NOMO-1 (cell line): ENCODE data around the gene SF3A1.
A peak's percentile ranks its signal among the peaks of the same experiment; 100 is the strongest.
"Not testable (repeated sequence)": the region's sequence is repeated elsewhere in the genome, so short reads cannot be mapped to it uniquely, and the experiment has no call there.

Experiments
- DNase-seq, 2 experiments: peaks; one replicate each; lab custom pipeline; 2025; ENCODE audit not compliant: unreplicated experiment in 2 of 2; lab: John Stamatoyannopoulos, UW

The SF3A1 gene

DNA sequence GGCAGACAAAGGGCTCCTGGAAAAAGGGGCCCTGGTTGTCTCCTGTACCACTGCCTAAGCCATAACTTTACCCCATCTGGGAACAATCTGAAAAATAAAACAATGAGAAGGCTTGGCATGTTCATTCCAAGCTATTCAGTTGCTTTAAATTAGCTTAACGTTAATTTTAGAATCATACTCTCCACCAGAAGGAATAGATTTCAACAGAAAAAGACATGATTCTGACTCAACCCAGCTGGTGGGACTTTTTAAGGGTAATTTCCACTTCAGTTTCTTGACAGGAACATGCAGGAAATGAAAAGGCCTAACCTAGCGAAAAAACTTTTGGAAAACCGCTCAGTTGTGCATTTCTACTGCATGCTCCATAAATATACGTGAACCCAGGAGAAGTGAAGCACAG is 7.9 kb downstream of the SF3A1 start:
- no peak for DNase-seq

DNA sequence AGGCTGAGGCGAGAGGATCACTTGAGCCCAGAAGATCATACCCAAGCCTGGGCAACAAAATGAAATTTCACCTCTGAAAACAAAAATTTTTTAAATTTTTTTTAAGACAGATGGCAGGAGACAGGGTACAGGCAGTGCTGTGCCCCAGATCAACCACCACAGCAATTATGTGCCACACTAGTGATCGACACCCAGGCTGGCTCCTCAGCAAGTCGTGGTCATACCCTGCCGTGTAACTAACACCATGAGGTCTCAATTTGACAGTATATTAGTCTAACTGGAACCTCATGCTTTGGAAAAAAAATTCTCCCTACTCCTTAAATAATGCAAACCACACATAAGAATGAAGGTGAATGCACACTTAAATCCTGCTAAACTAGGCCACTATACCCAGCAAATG is 8.3 kb downstream of the SF3A1 start:
- no peak for DNase-seq

- DNase-seq, result no peak
Observed at GRCh38 chr22:30347255-30347892, 9.3 kb downstream of the SF3A1 start.

DNA sequence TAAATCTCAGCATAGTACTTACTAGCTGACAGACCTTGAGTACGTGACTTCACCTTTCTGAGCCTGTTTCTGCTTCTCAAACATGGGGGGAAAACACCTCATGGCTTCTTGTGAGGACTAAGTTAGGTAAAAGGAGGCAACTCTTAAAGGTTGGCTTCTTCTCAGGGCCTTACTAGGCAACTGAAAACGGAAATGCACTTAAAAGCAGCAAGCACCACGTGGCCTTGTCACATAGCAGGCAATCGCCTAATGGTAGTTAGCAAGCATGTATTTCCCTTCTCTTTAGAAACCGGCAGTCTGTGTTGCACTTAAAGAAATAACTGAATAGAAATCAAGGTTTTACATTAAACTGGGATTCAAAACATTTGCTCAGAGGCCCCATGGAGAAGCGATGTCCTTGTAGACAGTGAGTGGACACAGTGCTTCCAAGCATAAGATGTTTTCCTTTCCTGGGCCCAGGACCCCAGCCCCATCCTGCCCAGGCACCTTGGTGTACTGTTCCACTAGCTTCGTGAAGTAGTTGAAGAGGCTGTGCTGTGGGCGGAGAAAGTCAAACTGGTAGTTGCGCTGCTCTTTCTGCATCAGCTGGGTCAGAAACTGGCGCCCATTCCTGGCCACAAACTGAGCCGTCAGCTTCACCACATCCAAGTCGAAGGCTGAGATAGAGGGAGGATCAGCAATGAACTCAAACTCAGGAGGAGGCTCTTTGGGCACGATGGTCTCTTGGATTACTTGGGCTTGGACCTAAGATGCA is 12.1 kb downstream of the SF3A1 start:
- DNase-seq, result no peak

DNA sequence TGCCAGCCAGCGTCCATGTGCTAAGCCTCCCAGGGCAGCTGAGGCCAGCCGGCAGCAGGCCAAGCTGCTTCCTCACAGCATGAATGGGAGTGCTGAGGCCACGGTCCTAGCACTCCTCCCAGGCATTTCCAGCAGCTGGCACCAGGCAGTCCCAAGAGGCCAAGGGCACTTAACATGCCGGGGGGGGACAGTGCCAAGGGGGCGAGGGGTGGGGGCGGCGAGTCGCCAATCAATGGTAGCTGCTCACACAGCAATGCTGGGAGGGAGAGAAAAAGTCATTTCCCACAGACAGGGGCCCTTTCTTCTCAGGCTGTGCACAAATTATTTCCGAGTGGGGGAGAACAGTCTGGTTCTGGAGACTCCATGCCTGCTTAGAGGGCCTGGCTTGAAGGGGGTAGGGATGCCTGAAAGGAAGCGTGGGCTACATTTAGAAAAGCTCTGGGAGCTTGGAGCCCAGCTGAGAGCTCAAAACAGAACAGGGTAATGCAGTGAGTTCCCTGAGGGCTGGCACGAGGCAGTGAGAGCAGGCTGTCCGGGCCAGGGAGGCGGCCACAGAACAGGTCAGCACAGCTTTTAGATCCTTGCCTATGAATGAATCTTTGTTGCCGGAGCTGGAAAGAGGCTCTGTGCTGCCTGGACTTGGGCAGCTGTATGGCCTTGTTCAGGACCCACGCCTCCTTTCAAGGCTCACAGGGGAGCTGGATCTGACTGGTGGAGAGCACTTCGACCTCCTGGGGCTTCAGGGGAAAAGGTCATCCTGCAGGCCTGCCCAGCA is 15.6 kb downstream of the SF3A1 start:
- DNase-seq, result no peak

GRCh38 chr22:30338802-30339201 is 17.9 kb downstream of the SF3A1 start:
- DNase-seq, result no peak

GRCh38 chr22:30338341-30338740 is 18.4 kb downstream of the SF3A1 start:
- not testable (repeated sequence) for DNase-seq

DNA sequence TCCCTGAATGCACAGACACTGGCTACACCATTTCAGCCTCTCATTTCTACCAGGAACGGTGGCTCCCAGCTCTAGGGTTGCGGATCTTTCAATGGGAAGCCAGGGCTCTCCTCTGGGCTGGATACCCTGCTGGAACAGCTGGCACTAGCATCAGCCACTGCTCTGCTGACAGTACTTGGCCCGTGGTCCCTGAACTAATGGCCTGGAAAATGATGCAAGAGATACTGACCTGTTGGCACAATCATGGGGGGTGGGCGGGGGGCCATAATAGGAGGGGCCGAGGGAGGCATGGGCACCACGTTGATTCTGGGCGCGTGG is 19.3 kb downstream of the SF3A1 start:
- no peak for DNase-seq

DNA sequence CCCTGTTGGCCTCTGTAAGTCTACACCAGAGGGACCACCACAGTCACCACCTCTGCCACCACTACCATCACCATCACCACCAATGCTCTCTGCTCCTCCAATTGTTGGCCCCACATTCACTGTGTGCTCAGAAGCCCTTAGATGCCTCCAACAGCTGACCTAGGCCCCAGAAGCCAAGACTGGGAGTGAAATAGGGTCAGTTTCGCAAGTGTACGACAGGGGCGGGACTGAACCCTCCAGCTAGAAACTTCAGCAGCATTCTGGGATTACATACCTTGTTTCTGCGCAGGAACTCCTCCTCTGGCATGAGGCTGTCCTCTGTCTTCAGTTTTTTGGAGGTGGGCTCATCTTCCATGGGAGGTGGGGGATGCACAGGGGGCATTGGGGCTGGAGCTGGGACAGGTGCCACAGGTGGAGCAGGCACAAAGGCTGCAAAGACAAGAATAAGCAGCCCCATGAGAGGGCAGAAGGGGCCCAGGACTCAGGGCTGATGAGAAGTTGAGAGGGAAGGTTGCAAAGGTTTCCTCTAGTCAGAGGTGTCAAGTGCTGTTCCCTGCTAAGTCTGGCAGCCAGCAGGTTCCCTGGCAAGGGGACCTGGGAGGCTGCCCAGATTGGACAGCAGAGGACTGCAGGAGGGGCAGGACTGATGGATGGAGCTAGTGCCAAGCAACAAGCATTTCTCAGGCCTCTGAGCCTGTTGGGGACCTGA is 19.8 kb downstream of the SF3A1 start:
- no peak for DNase-seq

DNA sequence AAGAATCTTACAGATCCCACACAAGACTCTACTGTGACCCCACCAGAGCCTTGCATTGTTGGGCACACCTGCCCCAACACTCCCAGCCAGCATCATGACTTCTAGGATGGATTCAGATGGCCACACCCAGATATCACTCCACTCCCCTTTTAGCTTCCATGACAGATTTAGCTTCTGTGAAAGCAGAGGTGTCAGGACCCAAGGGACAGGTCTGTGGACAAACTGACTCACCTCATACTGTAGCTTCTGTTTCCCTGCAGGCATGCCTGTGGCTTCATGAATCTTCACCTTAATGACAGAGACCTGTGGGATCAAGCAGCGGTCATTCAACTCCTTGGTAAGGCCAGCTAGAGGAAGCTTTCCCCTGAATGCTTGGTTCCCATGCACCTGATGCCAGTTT is 21.5 kb downstream of the SF3A1 start:
- no peak for DNase-seq

DNA sequence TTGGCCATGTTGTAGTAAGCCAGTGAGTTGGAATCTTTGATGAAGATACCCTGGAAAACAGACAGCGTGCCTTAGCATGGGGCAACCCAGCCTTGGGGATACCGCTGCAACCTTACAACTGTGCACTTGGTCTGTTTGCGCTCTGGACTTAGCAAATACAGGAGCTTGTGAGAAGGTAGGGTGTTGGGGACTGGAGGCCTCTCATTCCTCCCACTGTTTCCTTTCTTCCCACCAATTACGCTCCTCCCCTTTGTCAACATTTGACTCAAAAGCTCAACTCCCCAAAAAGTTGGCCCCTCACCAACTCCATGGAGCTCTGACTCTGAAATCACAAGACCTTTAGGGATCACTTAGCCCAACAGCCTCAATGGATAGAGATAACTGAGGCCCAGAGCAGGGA is 22.0 kb downstream of the SF3A1 start:
- no peak for DNase-seq

- no peak for DNase-seq
Observed at GRCh38 chr22:30333707-30334087, 23.0 kb downstream of the SF3A1 start.

DNA sequence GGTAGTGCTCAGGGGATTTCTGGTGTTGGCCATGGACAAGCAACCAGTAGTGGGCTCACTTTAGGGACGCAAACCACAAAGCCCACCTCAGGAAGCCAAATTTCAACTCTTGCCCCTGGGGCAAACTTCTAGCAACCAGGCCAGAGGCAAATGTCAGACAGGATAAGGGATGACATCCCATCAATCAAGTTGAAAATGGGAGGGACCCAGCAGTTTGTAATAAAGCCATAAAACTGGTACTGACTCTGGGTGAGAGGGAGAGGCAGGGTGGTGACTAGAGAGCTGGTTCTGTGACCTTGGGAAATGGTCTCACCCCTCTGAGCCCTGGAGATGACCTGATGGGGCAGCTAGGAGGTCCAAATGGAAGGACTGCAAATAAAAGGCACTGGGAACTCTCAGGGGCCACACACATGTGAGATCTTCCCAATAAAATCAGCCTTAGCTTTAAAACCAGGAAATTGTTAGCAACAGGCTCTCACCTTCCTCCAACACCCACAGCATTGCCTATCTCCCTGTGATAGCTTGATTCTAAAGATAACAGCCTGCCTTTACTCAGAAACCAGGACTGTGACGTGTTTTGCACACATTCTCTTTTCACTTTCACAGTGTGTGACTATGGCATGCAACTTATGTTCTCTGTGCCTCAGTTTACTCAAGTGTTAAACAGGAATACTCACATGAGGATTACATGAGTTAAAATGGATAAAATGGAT is 23.5 kb downstream of the SF3A1 start:
- DNase-seq, result no peak

- no peak for DNase-seq
Observed at GRCh38 chr22:30332551-30332950, 24.1 kb downstream of the SF3A1 start.

- DNase-seq, result no peak
Observed at GRCh38 chr22:30328466-30329049, 28.1 kb downstream of the SF3A1 start.

DNA sequence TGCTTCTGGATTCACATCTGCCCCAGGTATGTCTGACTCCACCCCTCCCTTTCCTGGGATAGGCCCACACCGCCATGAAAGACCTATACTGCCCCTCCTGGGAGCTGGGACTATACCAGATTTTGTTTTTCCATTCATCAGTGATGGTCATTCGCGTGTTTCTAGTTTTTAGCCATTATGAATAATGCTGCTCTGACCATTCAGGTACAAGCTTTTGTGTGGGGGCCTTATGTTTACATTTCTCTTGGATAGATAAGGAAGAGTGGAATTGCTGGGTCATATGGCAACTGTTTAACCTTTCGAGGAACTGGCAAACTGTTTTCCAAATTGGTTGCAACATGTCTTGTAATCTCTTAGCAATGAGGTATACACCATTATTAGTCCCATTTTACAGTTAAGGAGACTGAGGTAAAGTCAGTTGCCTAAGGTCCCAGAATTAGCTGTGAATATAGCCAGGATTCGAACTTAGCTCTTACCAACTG is 28.8 kb downstream of the SF3A1 start:
- DNase-seq, result no peak

DNA sequence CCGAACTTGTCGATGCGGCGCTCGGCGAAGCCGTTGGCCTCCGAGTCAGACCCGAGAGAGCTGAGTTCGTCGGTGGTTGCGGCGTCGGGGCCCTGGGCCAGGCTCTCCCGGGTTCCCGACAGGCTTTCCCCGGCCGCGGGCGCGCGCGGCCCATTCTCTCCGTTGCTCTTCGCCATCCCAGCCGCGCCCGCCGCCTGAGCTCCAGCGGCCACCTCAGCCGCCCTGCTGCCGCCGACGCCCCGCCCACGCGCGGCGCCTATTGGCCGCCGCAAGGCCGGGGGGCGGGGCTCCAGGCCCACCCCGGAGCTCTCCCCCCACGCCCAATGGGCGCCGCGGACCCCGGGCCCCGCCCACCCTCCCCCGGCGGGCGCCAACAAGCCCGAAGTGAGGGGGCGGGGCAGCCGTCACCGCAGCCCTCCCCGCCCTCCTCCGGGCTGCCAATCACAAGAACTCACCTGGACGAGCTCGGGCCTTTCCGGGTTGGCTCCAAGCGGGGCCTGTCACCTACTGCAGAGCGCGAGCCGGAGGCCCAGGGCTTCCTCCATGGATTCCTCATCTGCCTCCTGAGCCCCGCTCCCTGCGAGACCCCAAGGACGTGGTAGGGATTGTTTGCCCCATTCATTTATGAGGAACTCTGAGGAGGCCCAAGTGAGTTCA is 29.9 kb downstream of the SF3A1 start, which contains the start of gene TBC1D10A:
TSS of gene TBC1D10A (minus strand) at position 236 of the 657 bp plus-strand sequence. CDS start at position 176, 60 bp downstream.
- peak; percentile 88 to 97 for DNase-seq

DNA sequence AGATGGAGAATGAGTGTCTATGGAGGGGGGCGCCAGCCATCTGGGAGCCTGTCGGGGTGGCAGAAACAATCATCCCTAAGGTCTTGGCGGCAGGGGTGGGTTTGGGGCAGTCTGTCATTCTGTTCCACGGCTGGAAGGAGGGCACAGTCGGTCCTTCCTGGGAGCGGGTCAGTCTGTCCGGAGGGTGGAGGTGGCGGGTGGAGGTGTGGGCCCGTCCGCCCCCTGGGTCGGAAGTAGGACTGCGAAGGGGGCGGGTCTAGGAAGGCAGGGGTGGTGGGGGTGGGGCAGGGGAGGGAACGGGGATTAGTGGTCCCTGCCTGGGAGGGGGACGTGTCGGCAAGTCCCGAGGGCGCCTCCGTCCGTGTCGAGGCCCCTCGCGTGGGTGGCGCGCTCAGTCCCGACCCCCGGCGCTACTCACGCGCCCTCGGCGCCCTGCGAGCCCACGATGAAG is 30.4 kb downstream of the SF3A1 start:
- peak in 1 of 2 experiments; percentile 47 for DNase-seq

DNA sequence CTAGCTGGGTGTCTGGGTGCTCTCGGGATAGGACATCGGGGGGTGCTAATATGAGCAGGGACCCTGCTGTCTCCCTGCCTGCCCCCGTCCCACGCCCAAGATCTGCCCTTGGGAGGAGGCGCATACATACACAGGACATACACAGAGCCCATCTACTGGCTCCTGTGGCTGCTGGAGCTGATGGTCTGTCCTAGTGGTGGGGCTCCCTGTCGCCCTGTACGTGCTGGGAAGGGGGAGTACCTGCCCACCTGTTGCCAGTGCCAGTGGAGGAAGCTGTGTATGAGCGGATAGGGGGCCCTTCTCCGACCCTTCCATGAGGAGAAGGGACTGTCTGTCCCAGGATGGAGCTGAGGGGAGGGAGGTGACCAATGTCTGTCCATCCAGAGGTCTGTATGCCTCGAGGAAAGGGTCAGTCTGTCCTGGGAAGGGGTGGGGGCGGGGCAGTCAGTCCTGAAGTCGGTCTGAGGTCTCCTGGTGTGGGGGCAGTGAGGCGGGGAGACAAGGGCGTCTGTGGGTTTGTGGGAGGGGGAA is 30.9 kb downstream of the SF3A1 start:
- DNase-seq, result no peak
